A549 treated with dexamethasone at 1 μM for 4 hours (cell line): ENCODE results near the gene RAB7B. TPM values are rescaled to one million over a fixed set of nuclear protein-coding genes. Genes with fewer than 3 reads are reported as not detected.

Experiments used
- total RNA-seq: library from RNA; stranded (reverse); fragments of 200-300 nt; extraction: Qiagen RNA extraction; gene quantifications from 5 replicates; pipeline ENCODE4 v1.2.3, GENCODE V29; 2022

Gene RAB7B
- 0.56 to 1.7 TPM (median 0.95 TPM) in 5 replicates for total RNA-seq

GRCh38 chr1:206002871-206003801, at the start of gene RAB7B:
TSS of gene RAB7B (minus strand) at chr1:206003395. CDS start at chr1:205994135, 9,260 bp downstream.

GRCh38 chr1:206023695-206024094, 20.5 kb upstream of the RAB7B start, which contains the start of gene CTSE:
TSS of gene CTSE (minus strand) at chr1:206023895. CDS start at chr1:206023791, 104 bp downstream.

GRCh38 chr1:205943245-205943644, 60.0 kb downstream of the RAB7B start, which contains the start of gene SLC26A9:
TSS of gene SLC26A9 (minus strand) at chr1:205943456. CDS start at chr1:205935820, 7,636 bp downstream.

Other genes with a start within 250 kb of the RAB7B start
- gene RAB29, start 227.9 kb downstream of the RAB7B start, total RNA-seq = 9.9 to 11.6 TPM (median 11.1 TPM) in 5 replicates
- gene SLC41A1, start 190.2 kb downstream of the RAB7B start, total RNA-seq = 20.9 to 23.7 TPM (median 22.3 TPM) in 5 replicates
- not detected in 5 replicates for gene PM20D1, start 153.3 kb downstream of the RAB7B start, total RNA-seq
- gene SLC26A9, start 59.9 kb downstream of the RAB7B start, total RNA-seq = 0.08 to 0.24 TPM (median 0.11 TPM) in 5 replicates
- gene CTSE, start 20.5 kb upstream of the RAB7B start, total RNA-seq = 0.03 to 0.06 TPM (median 0.04 TPM) in 4 of 5 replicates, not detected in the other
- gene RHEX, start 49.8 kb upstream of the RAB7B start, total RNA-seq = not detected in 5 replicates
- gene AVPR1B, start 114.0 kb upstream of the RAB7B start, total RNA-seq = not detected in 5 replicates
- 10.3 to 12.5 TPM (median 10.7 TPM) in 5 replicates for gene FAM72A, start 199.4 kb upstream of the RAB7B start, total RNA-seq
- gene SRGAP2, start 200.1 kb upstream of the RAB7B start, total RNA-seq = 20.5 to 40.8 TPM (median 34.5 TPM) in 5 replicates